IMR-90 (cell line): ENCODE data around the gene ATOH8. TPM values are rescaled to one million over a fixed set of nuclear protein-coding genes. Genes with fewer than 3 reads are reported as not detected.
A peak's percentile ranks its signal among the peaks of the same experiment; 100 is the strongest.

Experiments
- ATAC-seq: fragments of 200-7000 bp; cut with Tn5 transposase; 2 replicates; pipeline ENCODE4 v1.9.1; 2020; ENCODE audit warnings: low read depth, mild to moderate bottlenecking, moderate library complexity
- BruUV-seq: library from RNA; stranded (reverse); fragments of 400-500 nt; replicated peaks from 2 replicates; lab custom pipeline; 2021; lab: Mats Ljungman, UMichigan
- CTCF ChIA-PET: fragments of 300-600 bp; formaldehyde crosslinking; extraction: SDS; loops from one replicate; lab custom pipeline; 2021; ENCODE audit warnings: antibody characterized with exemption; lab: Yijun Ruan, JAX
- POLR2A ChIA-PET: fragments of 300-600 bp; sonication (Branson Sonifier 250); formaldehyde crosslinking; loops from one replicate; lab custom pipeline; 2022; ENCODE audit warnings: antibody characterized with exemption; ENCODE audit not compliant: unreplicated experiment; lab: Charles Lee
- DNase-seq: peaks from one replicate; pipeline ENCODE4 v3.0.0; 2013
- H2AFZ ChIP-seq: replicated peaks from 2 replicates; pipeline ENCODE3; 2013; ENCODE audit warnings: low read length, mild to moderate bottlenecking; ENCODE audit not compliant: poor library complexity
- H2AK5ac ChIP-seq: 2 replicates; pipeline ENCODE4 v1.6.1; 2013; ENCODE audit warnings: low read depth, low read length, inconsistent platforms
- H2AK9ac ChIP-seq: replicated peaks from 2 replicates; pipeline ENCODE3; 2013; ENCODE audit warnings: mild to moderate bottlenecking, low read depth, low read length, moderate library complexity; ENCODE audit not compliant: poor library complexity
- H2BK120ac ChIP-seq: 2 replicates; pipeline ENCODE4 v1.6.1; 2013; ENCODE audit warnings: low read depth, low read length, inconsistent platforms
- H2BK15ac ChIP-seq: 3 replicates; pipeline ENCODE4 v1.6.1; 2013; ENCODE audit warnings: low read depth, low read length, inconsistent platforms
- H2BK20ac ChIP-seq: 2 replicates; pipeline ENCODE4 v1.6.1; 2013; ENCODE audit warnings: low read depth, mild to moderate bottlenecking, inconsistent platforms, low read length, moderate library complexity
- H2BK5ac ChIP-seq: 2 replicates; pipeline ENCODE4 v1.6.1; 2013; ENCODE audit warnings: mild to moderate bottlenecking, low read depth, low read length, inconsistent platforms; ENCODE audit not compliant: poor library complexity, severe bottlenecking
- H3K14ac ChIP-seq: replicated peaks from 2 replicates; pipeline ENCODE4 v1.6.1; 2013; ENCODE audit warnings: low read depth, low read length, inconsistent platforms
- H3K18ac ChIP-seq: 2 replicates; pipeline ENCODE4 v1.6.1; 2013; ENCODE audit warnings: low read depth, low read length, control low read depth
- H3K23ac ChIP-seq: 2 replicates; pipeline ENCODE4 v1.6.1; 2013; ENCODE audit warnings: low read depth, low read length, inconsistent platforms
- H3K27ac ChIP-seq: 2 replicates; pipeline ENCODE4 v1.5.1; 2013; ENCODE audit warnings: mild to moderate bottlenecking, control low read depth, low read length; ENCODE audit not compliant: insufficient read depth
- H3K27me3 ChIP-seq: 2 replicates; pipeline ENCODE4 v1.6.1; 2013; ENCODE audit warnings: low read length; ENCODE audit not compliant: control insufficient read depth, insufficient read depth
- H3K36me3 ChIP-seq: 2 replicates; pipeline ENCODE4 v1.6.1; 2013; ENCODE audit warnings: low read length, mixed read lengths; ENCODE audit not compliant: control insufficient read depth, insufficient read depth
- H3K4ac ChIP-seq: 2 replicates; pipeline ENCODE4 v1.6.1; 2013; ENCODE audit warnings: low read depth, low read length, inconsistent platforms
- H3K4me1 ChIP-seq: 2 replicates; pipeline ENCODE4 v1.6.1; 2013; ENCODE audit warnings: low read length, mixed read lengths; ENCODE audit not compliant: control insufficient read depth, insufficient read depth
- H3K4me2 ChIP-seq: 2 replicates; pipeline ENCODE4 v1.6.1; 2013; ENCODE audit warnings: low read depth, mild to moderate bottlenecking, control low read depth, low read length, moderate library complexity
- H3K4me3 ChIP-seq: 2 replicates; pipeline ENCODE4 v1.5.1; 2013; ENCODE audit warnings: low read depth, mild to moderate bottlenecking, control low read depth, low read length, moderate library complexity; ENCODE audit not compliant: insufficient read depth
- H3K56ac ChIP-seq: 2 replicates; pipeline ENCODE4 v1.6.1; 2013; ENCODE audit warnings: low read length, inconsistent platforms; ENCODE audit not compliant: insufficient read depth; ENCODE audit errors: extremely low read depth
- H3K79me1 ChIP-seq, 2 experiments: 2 replicates each; pipeline ENCODE4 v1.6.1; 2013; ENCODE audit warnings: low read length in 2 of 2, inconsistent platforms in 1 of 2, low read depth in 1 of 2
- H3K9ac ChIP-seq: 2 replicates; pipeline ENCODE4 v1.6.1; 2013; ENCODE audit warnings: low read depth, low read length, control low read depth
- H3K9me1 ChIP-seq: 2 replicates; pipeline ENCODE4 v1.6.1; 2013; ENCODE audit warnings: low read length, inconsistent platforms; ENCODE audit not compliant: insufficient read depth
- H3K9me3 ChIP-seq: 2 replicates; pipeline ENCODE4 v1.6.1; 2013; ENCODE audit warnings: low read length; ENCODE audit not compliant: control insufficient read depth, insufficient read depth
- H4K20me1 ChIP-seq: 2 replicates; pipeline ENCODE4 v1.6.1; 2013; ENCODE audit warnings: low read length, inconsistent platforms; ENCODE audit not compliant: insufficient read depth
- H4K5ac ChIP-seq: 2 replicates; pipeline ENCODE4 v1.6.1; 2013; ENCODE audit warnings: mild to moderate bottlenecking, low read depth, low read length, control low read depth
- H4K8ac ChIP-seq, 2 experiments: 2 replicates each; pipeline ENCODE4 v1.6.1; 2013; ENCODE audit warnings: low read depth in 2 of 2, low read length in 2 of 2, control low read depth in 1 of 2, inconsistent platforms in 1 of 2
- H4K91ac ChIP-seq: 2 replicates; pipeline ENCODE4 v1.6.1; 2013; ENCODE audit warnings: low read depth, low read length, inconsistent platforms; ENCODE audit not compliant: insufficient read depth
- BHLHE40 ChIP-seq: fragments of 150-350 bp; IDR thresholded peaks from 2 replicates; pipeline ENCODE4 v1.6.1; 2016; ENCODE audit warnings: mild to moderate bottlenecking, low read depth, low read length
- CTCF ChIP-seq: conservative IDR thresholded peaks from 2 replicates; pipeline ENCODE4 v1.5.1; 2012; ENCODE audit warnings: mild to moderate bottlenecking, low read depth, low read length, improper control_type of control experiment
- POLR2A ChIP-seq: IDR thresholded peaks from 2 replicates; pipeline ENCODE4 v1.6.1; 2012; ENCODE audit warnings: mild to moderate bottlenecking, low read depth, low read length
- RAD21 ChIP-seq: IDR thresholded peaks from 2 replicates; pipeline ENCODE4 v1.6.1; 2012; ENCODE audit warnings: low read length, improper control_type of control experiment
- SMC3 ChIP-seq: fragments of 150-350 bp; IDR thresholded peaks from 2 replicates; pipeline ENCODE4 v1.6.1; 2016; ENCODE audit warnings: low read depth, mild to moderate bottlenecking, antibody characterized with exemption, low read length, moderate library complexity
- USF2 ChIP-seq: fragments of 150-350 bp; IDR thresholded peaks from 2 replicates; pipeline ENCODE4 v1.6.1; 2017; ENCODE audit warnings: mild to moderate bottlenecking, antibody characterized with exemption, low read length, low read depth
- WGBS, 2 experiments: methylation state at CpG; one replicate each; pipeline versions ENCODE4 v1.1.5 to v1.1.7; 2013; ENCODE audit warnings: missing lambda C conversion rate in 2 of 2; ENCODE audit not compliant: insufficient read length in 1 of 2; ENCODE audit errors: extremely low coverage in 2 of 2; 5-methylcytosine and 5-hydroxymethylcytosine counted together
- dilution Hi-C: fragments of 300-500 bp; cut with HindIII; formaldehyde crosslinking; loops from one replicate; pipeline ENCODE4 v1.14.3; 2018; ENCODE audit warnings: low sequenced_read_pairs; ENCODE audit not compliant: unreplicated experiment
- in situ Hi-C: fragments of 300-500 bp; cut with MboI; formaldehyde crosslinking; loops from 3 replicates; pipeline ENCODE4 v1.14.3; 2019; ENCODE audit warnings: low sequenced_read_pairs, inconsistent platforms, mixed read lengths
- intact Hi-C: fragments of 100-400 bp; cut with micrococcal nuclease; formaldehyde crosslinking; loops from 2 replicates; pipeline ENCODE4 v1.10.0; 2022
- polyA plus RNA-seq, 3 experiments: library from polyadenylated mRNA; depleted of rRNA; stranded (reverse); fragments of >200 nt; gene quantifications; 2 replicates each; pipeline ENCODE4 v1.2.3, GENCODE V29; 2012; ENCODE audit warnings: low replicate concordance in 1 of 3
- total RNA-seq: library from RNA; depleted of rRNA; stranded (reverse); fragments of >200 nt; gene quantifications from 2 replicates; pipeline ENCODE4 v1.2.3, GENCODE V29; 2012

ATOH8 gene
- total and polyA plus RNA-seq, 2 of the 4 experiments (the other 2 are of a cell fraction), result 7.9 to 9.0 TPM

GRCh38 chr2:85784474-85784986, 30.7 kb downstream of the ATOH8 start:
- Histone ChIP-seq H2BK20ac (0 out of 2 replicates have a peak overlapping the region, but pooled peaks have one; percentile 54), H3K4me1 (peaks cover 9% of the 10 kb centered on the region; the same call in 1 of the 2 replicates), H3K23ac (no peak overlapping the region), H3K27me3 (no peaks in the 10 kb centered on the region), H2BK5ac (no peak overlapping the region), H2AK5ac (no peak overlapping the region), H3K4me3 (no peak overlapping the region), H2AFZ (no peak overlapping the region), H3K14ac (no peak overlapping the region), H2BK120ac (no peak overlapping the region), H3K79me1 (peaks cover 0 to 18% of the 10 kb centered on the region in 2 experiments; a peak in 3 of 4 replicates), H2BK15ac (no peak overlapping the region), H3K18ac (no peak overlapping the region), H3K36me3 (peaks cover 39% of the 10 kb centered on the region), H4K20me1 (peaks cover 4% of the 10 kb centered on the region; the same call in 1 of the 2 replicates), H3K9me1 (peaks cover 18% of the 10 kb centered on the region), H3K4me2 (no peak overlapping the region), H4K91ac (peak overlapping the region; percentile 61; the same call in 1 of the 2 replicates), H3K9ac (no peak overlapping the region), H3K27ac (no peak overlapping the region), H3K4ac (peak overlapping the region; percentile 21; the same call in 1 of the 2 replicates), H4K5ac (no peak overlapping the region), H3K9me3 (no peaks in the 10 kb centered on the region), H4K8ac (no peak overlapping the region), H3K56ac (no peak overlapping the region), H2AK9ac (no peak overlapping the region)
- no peak for DNase-seq
- ChIA-PET CTCF (no interaction called here), POLR2A (no interaction called here)
- WGBS, 2 experiments, result 91% methylated on average over 4 of the region's 6 CpGs; no CpG with 5 or more reads in 1 of the 2 experiments
- dilution Hi-C loops, result no loop called here
- no peak for ATAC-seq
- intact Hi-C loops, result no loop called here
- in situ Hi-C loops, result no loop called here
- BruUV-seq, result no TSS peak
- TF ChIP-seq CTCF, result no peak
- no peak for TF ChIP-seq RAD21
- no peak for TF ChIP-seq BHLHE40
- TF ChIP-seq USF2, result no peak
- no peak for TF ChIP-seq SMC3
- no peak for TF ChIP-seq POLR2A
